Mesodermal cell (in vitro differentiated cells): ENCODE measurements around the gene IMMP2L. TPM values are rescaled to one million over a fixed set of nuclear protein-coding genes. Genes with fewer than 3 reads are reported as not detected.
"Not testable (repeated sequence)": the region's sequence is repeated elsewhere in the genome, so short reads cannot be mapped to it uniquely, and the experiment has no call there.

Experiments
- H3K27ac ChIP-seq: 2 replicates; pipeline ENCODE4 v1.7.0; 2013; ENCODE audit warnings: mild to moderate bottlenecking, low read depth, low read length, moderate library complexity; ENCODE audit not compliant: severe bottlenecking
- H3K36me3 ChIP-seq: 2 replicates; pipeline ENCODE4 v1.7.1; 2013; ENCODE audit warnings: mild to moderate bottlenecking, low read length, moderate library complexity; ENCODE audit not compliant: control insufficient read depth, insufficient read depth
- H3K4me1 ChIP-seq: one replicate; pipeline ENCODE4 v1.7.1; 2013; ENCODE audit warnings: mild to moderate bottlenecking, low read length; ENCODE audit not compliant: insufficient read depth, control insufficient read depth, poor library complexity, severe bottlenecking
- H3K4me3 ChIP-seq: 2 replicates; pipeline ENCODE4 v1.7.0; 2013; ENCODE audit warnings: low read length, control low read depth, mild to moderate bottlenecking; ENCODE audit not compliant: insufficient read depth, poor library complexity, severe bottlenecking; ENCODE audit errors: extremely low read depth
- H3K9me3 ChIP-seq: 2 replicates; pipeline ENCODE4 v1.7.1; 2013; ENCODE audit warnings: mild to moderate bottlenecking, low read length, moderate library complexity; ENCODE audit not compliant: control insufficient read depth
- WGBS, 2 experiments: methylation state at CpG; one replicate each; pipeline ENCODE4 v1.1.5; 2013; ENCODE audit warnings: missing lambda C conversion rate in 2 of 2; ENCODE audit not compliant: insufficient coverage in 2 of 2; 5-methylcytosine and 5-hydroxymethylcytosine counted together
- polyA plus RNA-seq, 2 experiments: library from polyadenylated mRNA; stranded (reverse); fragments of 50-300 nt; gene quantifications; one replicate each; pipeline ENCODE4 v1.2.3, GENCODE V29; 2013

Gene IMMP2L
- 12.8 TPM for polyA plus RNA-seq (2013, experiment 1 of 2)
- polyA plus RNA-seq (2013, experiment 2 of 2), result 16.5 TPM

- Histone ChIP-seq H3K36me3 (no peaks in the 10 kb centered on the region), H3K9me3 (no peaks in the 10 kb centered on the region), H3K27ac (peak within 1 kb of the TSS; percentile 65), H3K4me1 (peaks cover 5% of the 10 kb centered on the region), H3K4me3 (peak within 1 kb of the TSS; percentile 60)
- 2% methylated on average over 26 to 31 of the region's 84 CpGs for WGBS, 2 experiments
These were observed at the start of gene IMMP2L for GRCh38 chr7:111561904-111562732. IMMP2L (minus strand) TSS chr7:111562492.

- WGBS, 2 experiments, result 87 to 89% methylated on average over 17 to 29 of the region's 58 CpGs
These were observed 47.4 kb upstream of the IMMP2L start for GRCh38 chr7:111609483-111610254.

GRCh38 chr7:111607621-111608020, 45.3 kb upstream of the IMMP2L start:
- Histone ChIP-seq H3K4me1 (no peaks in the 10 kb centered on the region), H3K36me3 (no peaks in the 10 kb centered on the region), H3K9me3 (no peaks in the 10 kb centered on the region), H3K27ac (no peak overlapping the region), H3K4me3 (no peak overlapping the region)
- 33% methylated on average over 1 of the region's 2 CpGs; no CpG with 5 or more reads in 1 of the 2 experiments for WGBS, 2 experiments

More at GRCh38 chr7:111609483-111610254, 47.4 kb upstream of the IMMP2L start:
- not testable (repeated sequence) for H3K9me3 ChIP-seq, H3K27ac ChIP-seq, H3K4me1 ChIP-seq, H3K4me3 ChIP-seq, H3K36me3 ChIP-seq

- H3K36me3 ChIP-seq, result no peaks in the 10 kb centered on the region
- no CpG with 5 or more reads among the region's 1 CpG for WGBS, 2 experiments
- no peaks in the 10 kb centered on the region for H3K9me3 ChIP-seq
- H3K4me3 ChIP-seq, result no peak overlapping the region
- H3K4me1 ChIP-seq, result no peaks in the 10 kb centered on the region
- no peak overlapping the region for H3K27ac ChIP-seq
These were observed 43.0 kb upstream of the IMMP2L start for GRCh38 chr7:111605246-111605645.

GRCh38 chr7:111600091-111600490, 37.8 kb upstream of the IMMP2L start:
- no peaks in the 10 kb centered on the region for H3K9me3 ChIP-seq
- no peaks in the 10 kb centered on the region for H3K4me1 ChIP-seq
- no CpG with 5 or more reads among the region's 1 CpG for WGBS, 2 experiments
- H3K4me3 ChIP-seq, result no peak overlapping the region
- no peak overlapping the region for H3K27ac ChIP-seq
- no peaks in the 10 kb centered on the region for H3K36me3 ChIP-seq

GRCh38 chr7:111595780-111596179, 33.5 kb upstream of the IMMP2L start:
- Histone ChIP-seq H3K4me3 (no peak overlapping the region), H3K4me1 (no peaks in the 10 kb centered on the region), H3K36me3 (no peaks in the 10 kb centered on the region), H3K9me3 (no peaks in the 10 kb centered on the region), H3K27ac (no peak overlapping the region)
- 100% methylated on average over 1 of the region's 1 CpG for WGBS, 2 experiments

- H3K4me1 ChIP-seq, result no peaks in the 10 kb centered on the region
- WGBS, 2 experiments, result 60% methylated on average over 1 of the region's 2 CpGs; no CpG with 5 or more reads in 1 of the 2 experiments
- H3K36me3 ChIP-seq, result no peaks in the 10 kb centered on the region
- H3K9me3 ChIP-seq, result no peaks in the 10 kb centered on the region
- no peak overlapping the region for H3K4me3 ChIP-seq
- H3K27ac ChIP-seq, result no peak overlapping the region
These were observed 32.3 kb upstream of the IMMP2L start for GRCh38 chr7:111594602-111595001.

- no peaks in the 10 kb centered on the region for H3K9me3 ChIP-seq
- H3K4me3 ChIP-seq, result no peak overlapping the region
- no peaks in the 10 kb centered on the region for H3K36me3 ChIP-seq
- H3K27ac ChIP-seq, result no peak overlapping the region
- H3K4me1 ChIP-seq, result no peaks in the 10 kb centered on the region
- no CpG with 5 or more reads among the region's 2 CpGs for WGBS, 2 experiments
These were observed 31.1 kb upstream of the IMMP2L start for GRCh38 chr7:111593343-111593742.

- no peaks in the 10 kb centered on the region for H3K4me1 ChIP-seq
- no peaks in the 10 kb centered on the region for H3K36me3 ChIP-seq
- no peaks in the 10 kb centered on the region for H3K9me3 ChIP-seq
- no peak overlapping the region for H3K27ac ChIP-seq
- no peak overlapping the region for H3K4me3 ChIP-seq
- 100% methylated on average over 2 of the region's 3 CpGs for WGBS, 2 experiments
These were observed 25.8 kb upstream of the IMMP2L start for GRCh38 chr7:111588065-111588433.

GRCh38 chr7:111587410-111588064, 25.2 kb upstream of the IMMP2L start:
- no peaks in the 10 kb centered on the region for H3K9me3 ChIP-seq
- H3K4me1 ChIP-seq, result no peaks in the 10 kb centered on the region
- no peak overlapping the region for H3K27ac ChIP-seq
- no CpG with 5 or more reads among the region's 10 CpGs for WGBS, 2 experiments
- H3K36me3 ChIP-seq, result no peaks in the 10 kb centered on the region
- no peak overlapping the region for H3K4me3 ChIP-seq
